Suprapubic skin (tissue), 3 donors: Measurements from ENCODE around the gene MMP21.

ENCODE experiments used
- EP300 ChIP-seq: sonication (generic); formaldehyde crosslinking; IDR thresholded peaks from one replicate; pipeline ENCODE4 v1.6.1; 2017; ENCODE audit warnings: antibody characterized with exemption
- POLR2A ChIP-seq, 2 donors: fragments of 450-650 bp; IDR thresholded peaks; one replicate each; pipeline ENCODE4 v1.6.1; 2017; ENCODE audit warnings: antibody characterized with exemption in 2 of 2, mild to moderate bottlenecking in 2 of 2, moderate library complexity in 2 of 2
- TF ChIP-seq, protein P1 (sequence below), 2 donors: fragments of 200-600 bp in 1 of 2; fragments of 450-650 bp in 1 of 2; sonication (generic) in 1 of 2; IDR thresholded peaks; one replicate each; pipeline ENCODE4 v1.5.1; 2016 to 2019; ENCODE audit warnings: antibody characterized with exemption in 2 of 2, mild to moderate bottlenecking in 1 of 2, moderate library complexity in 1 of 2

DNA sequence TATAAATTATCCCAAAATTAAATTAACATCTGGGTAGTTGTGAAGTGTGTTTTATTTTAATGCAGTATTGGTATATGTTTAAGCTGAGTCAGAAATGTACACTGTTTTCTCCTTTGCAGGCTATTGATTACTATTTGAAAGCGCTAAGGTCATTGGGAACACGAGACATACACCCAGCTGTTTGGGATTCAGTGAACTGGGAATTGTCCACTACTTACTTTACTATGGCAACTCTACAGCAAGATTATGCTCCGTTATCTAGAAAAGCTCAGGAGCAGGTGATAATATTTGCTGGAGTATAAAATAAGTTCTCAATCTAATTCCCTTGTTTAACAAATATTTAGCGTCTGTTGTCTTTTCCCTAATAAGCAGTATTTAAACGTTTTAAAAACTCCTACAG lies 28.2 kb downstream of the MMP21 start:
- TF ChIP-seq, protein P1, sequence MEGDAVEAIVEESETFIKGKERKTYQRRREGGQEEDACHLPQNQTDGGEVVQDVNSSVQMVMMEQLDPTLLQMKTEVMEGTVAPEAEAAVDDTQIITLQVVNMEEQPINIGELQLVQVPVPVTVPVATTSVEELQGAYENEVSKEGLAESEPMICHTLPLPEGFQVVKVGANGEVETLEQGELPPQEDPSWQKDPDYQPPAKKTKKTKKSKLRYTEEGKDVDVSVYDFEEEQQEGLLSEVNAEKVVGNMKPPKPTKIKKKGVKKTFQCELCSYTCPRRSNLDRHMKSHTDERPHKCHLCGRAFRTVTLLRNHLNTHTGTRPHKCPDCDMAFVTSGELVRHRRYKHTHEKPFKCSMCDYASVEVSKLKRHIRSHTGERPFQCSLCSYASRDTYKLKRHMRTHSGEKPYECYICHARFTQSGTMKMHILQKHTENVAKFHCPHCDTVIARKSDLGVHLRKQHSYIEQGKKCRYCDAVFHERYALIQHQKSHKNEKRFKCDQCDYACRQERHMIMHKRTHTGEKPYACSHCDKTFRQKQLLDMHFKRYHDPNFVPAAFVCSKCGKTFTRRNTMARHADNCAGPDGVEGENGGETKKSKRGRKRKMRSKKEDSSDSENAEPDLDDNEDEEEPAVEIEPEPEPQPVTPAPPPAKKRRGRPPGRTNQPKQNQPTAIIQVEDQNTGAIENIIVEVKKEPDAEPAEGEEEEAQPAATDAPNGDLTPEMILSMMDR (IDR thresholded peaks at IDR 0.05) = no peak
- no peak for TF ChIP-seq POLR2A (IDR thresholded peaks at IDR 0.05)
- no peak for TF ChIP-seq EP300
